ENCODE data around the gene THAP9.

DNA sequence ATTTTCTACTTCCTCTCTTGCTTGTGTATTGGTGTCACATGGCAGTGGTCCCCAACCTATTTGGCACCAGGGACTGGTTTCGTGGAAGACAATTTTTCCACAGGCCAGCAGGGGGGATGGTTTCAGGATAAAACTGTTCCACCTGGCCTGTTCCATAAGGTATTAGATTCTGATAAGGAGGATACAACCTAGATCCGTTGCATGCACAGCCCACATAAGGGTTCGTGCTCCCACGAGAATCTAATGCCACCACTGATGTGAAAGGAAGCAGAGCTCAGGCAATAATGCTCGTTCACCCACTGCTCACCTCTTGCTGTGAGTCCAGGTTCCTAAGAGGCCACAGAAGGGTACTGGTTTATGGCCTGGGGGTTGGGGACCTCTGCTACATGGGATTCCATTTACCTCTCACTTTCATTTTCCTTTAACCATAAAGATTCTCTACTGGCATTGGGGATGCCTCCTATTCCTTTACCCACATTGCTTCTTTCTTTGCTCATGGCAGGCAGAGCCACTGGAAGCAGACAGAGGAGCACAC lies 47.7 kb upstream of the THAP9 start:
- TF ChIP-seq ZNF274 (IDR thresholded peaks at IDR 0.05; ENCODE audit: low read length) (no peak), ZNF274 (tag by site-specific recombination; IDR thresholded peaks at IDR 0.05; ENCODE audit: borderline replicate concordance) (no peak), ZNF571 (tag by site-specific recombination; IDR thresholded peaks at IDR 0.05) (no peak), SP2 (tag by site-specific recombination; IDR thresholded peaks at IDR 0.05) (no peak)
- TF ChIP-seq, protein P1, sequence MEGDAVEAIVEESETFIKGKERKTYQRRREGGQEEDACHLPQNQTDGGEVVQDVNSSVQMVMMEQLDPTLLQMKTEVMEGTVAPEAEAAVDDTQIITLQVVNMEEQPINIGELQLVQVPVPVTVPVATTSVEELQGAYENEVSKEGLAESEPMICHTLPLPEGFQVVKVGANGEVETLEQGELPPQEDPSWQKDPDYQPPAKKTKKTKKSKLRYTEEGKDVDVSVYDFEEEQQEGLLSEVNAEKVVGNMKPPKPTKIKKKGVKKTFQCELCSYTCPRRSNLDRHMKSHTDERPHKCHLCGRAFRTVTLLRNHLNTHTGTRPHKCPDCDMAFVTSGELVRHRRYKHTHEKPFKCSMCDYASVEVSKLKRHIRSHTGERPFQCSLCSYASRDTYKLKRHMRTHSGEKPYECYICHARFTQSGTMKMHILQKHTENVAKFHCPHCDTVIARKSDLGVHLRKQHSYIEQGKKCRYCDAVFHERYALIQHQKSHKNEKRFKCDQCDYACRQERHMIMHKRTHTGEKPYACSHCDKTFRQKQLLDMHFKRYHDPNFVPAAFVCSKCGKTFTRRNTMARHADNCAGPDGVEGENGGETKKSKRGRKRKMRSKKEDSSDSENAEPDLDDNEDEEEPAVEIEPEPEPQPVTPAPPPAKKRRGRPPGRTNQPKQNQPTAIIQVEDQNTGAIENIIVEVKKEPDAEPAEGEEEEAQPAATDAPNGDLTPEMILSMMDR (tag by site-specific recombination; IDR thresholded peaks at IDR 0.05) = no peak
